Stimulated activated CD8-positive, alpha-beta memory T cell treated with anti-CD3 and anti-CD28 coated beads, Interleukin-15, amount 100 ng/mL, for 48 hours (primary cell): Measurements from ENCODE around the gene PSTPIP2.
"Not testable (repeated sequence)": the region's sequence is repeated elsewhere in the genome, so short reads cannot be mapped to it uniquely, and the experiment has no call there.

Source experiments
- DNase-seq, 2 donors: peaks; one replicate each; pipeline ENCODE4 v3.0.0-alpha.2; 2020; ENCODE audit warnings: low read depth in 2 of 2

Gene PSTPIP2

DNA sequence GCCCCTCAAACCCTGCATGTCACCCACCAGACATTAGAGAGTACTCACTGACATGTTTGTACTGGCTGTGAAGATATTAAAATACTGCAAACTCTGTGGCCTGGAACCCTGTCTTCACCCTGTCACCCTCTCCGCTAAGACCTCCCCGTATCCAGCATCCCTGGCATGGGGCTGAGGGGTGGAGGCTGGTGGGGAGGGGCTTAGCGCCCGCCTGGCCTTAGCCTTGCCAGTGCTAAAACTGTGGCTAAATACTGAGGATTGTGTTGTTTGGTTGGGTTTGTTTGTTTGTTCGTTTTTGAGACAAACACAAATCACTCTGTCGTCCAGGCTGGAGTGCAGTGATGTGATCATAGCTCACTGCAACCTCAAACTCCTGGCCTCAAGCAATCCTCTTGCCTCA lies 1.8 kb downstream of the PSTPIP2 start:
- DNase-seq, result no peak

- no peak for DNase-seq
These were observed 2.5 kb downstream of the PSTPIP2 start for GRCh38 chr18:46069524-46069923.

DNA sequence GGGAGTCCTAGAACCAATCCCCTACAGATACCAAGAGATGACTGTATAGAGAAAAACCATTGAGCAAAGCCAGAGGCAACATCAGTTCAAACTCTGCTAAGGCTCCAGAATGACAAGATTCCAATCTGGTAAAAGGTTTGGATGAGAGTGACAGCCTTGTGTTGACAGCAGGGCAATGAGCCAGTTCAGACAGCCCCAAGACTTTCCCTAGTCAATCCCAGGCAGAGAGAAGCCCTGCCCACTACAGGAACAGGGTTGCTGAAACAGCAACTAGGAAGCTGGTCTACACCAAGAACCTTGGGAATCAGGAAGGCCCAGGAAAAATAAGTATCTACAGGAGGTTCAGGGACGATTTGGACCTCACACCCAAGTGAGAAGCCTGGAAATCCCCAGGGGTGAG lies 3.3 kb downstream of the PSTPIP2 start:
- no peak for DNase-seq

DNA sequence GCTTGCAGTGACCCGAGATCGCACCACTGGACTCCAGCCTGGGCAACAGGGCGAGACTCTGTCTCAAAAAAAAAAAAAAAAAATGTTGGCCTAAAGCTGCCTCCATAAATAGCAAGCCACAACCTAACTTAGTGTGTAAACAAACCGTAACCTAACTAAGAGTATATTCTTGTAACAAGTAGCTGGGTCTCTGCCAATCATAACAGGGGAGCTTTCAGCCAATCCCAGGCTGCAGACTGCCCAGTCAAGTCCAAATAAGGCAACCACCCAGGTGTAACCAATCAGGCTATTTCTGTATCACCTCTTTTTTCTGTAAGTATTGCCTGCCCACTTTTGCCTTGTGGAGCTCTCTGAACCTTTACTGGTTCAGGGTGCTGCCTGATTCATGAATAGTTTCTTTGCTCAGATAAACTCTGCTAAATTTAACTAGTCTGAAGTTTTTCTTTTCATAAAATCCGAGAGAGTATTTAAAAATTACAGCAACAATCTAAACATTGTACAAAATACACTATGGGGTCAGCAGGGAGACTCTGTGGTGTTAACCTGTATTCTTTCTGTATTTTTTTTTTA lies 4.5 kb downstream of the PSTPIP2 start:
- no peak for DNase-seq

DNA sequence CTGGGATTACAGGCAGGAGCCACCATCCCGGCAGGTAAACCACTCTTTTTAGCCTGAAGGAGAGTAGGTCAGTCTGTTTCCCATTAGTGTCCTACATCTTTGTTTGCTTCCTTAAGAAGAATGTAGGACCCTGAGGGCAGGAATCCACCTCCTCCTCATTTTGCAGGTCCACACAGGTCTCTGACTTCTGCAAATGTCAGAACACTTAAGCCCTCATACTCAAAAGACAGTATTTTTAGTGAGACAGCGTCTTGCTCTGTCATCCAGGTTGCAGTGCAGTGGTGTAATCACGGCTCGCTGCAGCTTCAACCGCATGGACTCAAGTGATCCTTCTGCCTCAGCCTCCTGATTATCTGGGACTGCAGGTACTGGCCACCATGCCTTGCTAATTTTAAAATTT lies 9.3 kb downstream of the PSTPIP2 start:
- DNase-seq, result no peak

DNA sequence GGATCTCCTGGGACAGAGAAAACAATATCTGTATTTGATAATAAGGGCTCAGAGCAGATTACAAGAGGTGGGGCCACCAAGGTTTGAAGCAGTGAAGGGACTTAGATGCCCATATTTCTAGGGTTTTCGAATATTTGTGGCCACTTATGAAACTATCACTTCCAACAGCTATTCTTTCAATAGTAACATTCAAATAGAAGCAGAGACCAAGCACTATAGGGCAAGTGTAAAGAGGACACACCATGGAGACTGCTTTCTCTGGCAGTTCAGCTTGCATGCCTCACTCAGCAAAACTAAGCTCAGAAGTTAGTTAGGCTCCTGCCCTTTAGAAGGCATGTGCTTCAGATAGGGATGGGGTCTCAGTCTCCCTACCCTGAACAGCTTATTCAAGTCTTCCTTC lies 10.3 kb downstream of the PSTPIP2 start:
- DNase-seq, result no peak

- no peak for DNase-seq
These were observed 10.7 kb downstream of the PSTPIP2 start for GRCh38 chr18:46061387-46061786.

- DNase-seq, result no peak
These were observed 11.7 kb downstream of the PSTPIP2 start for GRCh38 chr18:46060359-46060841.

GRCh38 chr18:46055838-46056230 lies 16.2 kb downstream of the PSTPIP2 start:
- no peak for DNase-seq

DNA sequence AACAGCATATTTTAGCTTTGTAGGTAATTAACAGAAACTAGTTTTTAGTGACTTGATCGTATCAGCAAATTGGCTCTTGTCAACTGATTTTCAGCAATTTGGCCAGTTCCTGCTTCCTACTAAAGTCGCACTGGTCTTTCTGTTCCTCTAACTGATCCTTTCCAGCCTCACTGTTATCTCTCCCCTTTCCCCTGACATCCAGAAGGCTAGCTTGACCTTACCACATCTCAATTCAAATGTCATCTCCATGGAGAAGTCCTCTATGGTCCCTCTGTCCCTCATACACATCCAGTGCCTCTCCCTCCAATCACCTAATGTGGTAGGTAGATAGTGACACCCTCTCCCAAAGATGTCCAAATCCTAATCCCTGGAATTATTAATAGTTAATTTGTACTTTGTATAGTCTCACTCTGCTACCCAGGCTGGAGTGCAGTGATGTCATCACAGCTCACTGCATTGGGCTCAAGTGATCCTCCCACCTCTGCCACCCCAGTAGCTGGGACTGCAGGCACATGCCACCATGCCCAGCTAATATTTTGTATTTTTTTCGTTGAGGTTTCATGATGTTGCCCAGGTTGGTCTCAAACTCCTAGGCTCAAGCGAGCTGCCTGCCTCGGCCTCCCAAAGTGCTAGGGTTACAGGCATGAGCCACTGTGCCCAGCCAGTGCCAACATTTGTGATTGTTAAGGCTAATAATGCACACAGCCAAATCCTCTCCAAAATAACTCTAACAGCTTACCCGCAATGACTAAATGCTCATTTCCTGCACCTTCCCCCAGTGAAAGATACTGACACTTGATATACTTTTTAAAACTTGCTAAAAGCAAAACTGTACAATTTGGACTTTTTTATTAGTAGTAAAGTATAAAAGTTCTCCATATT lies 16.9 kb downstream of the PSTPIP2 start:
- no peak for DNase-seq

DNA sequence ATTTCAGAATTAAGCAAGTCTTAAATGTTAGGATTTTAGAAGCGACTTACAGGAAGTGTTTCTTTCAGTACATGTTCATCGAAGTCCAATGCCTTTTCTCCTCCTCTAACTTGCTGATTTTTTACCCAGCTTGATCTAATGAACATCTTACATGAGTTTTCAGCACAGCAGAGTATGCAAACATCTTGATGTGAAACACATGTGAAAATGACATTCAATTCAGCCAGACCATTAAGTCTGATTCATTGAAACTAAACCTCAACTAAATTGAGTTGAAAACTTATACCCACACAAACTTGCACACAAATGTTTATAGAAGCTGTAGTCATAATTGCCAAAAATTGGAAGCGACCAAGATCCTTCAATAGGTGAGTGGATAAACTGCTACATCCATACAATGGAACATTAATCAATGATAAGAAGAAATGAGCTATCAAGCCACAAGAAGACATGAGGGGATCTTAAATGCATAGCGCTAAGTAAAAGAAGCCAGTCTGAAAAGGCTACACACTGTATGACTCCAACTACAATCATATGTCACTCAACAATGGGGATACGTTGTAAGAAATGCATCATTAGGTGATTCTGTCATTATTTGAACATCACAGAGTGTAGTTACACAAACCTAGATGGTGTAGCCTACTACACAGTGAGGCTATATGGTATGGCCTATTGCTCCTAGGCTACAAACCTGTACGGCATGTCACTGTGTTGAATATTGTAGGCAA lies 18.5 kb downstream of the PSTPIP2 start:
- DNase-seq, result no peak

- no peak for DNase-seq
These were observed 20.2 kb downstream of the PSTPIP2 start for GRCh38 chr18:46051731-46052461.

DNA sequence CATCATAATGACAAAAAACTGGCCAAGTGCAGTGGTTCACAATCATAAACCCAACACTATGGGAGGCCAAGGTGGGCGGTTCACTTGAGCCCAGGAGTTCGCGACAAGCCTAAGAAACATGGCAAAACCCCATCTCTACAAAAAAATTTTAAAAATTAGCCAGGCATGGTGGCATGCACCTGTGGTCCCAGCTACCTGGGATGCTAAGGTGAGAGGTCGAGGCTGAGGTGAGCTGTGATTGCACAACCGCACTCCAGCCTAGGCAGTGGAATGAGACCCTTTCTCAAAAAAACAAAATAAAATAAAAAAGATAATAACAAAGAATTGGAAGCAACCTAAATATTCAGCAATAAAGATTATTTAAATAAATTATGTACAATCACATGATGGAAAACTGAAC lies 21.8 kb downstream of the PSTPIP2 start:
- DNase-seq, result no peak

GRCh38 chr18:46048641-46049040 lies 23.4 kb downstream of the PSTPIP2 start:
- no peak for DNase-seq

DNA sequence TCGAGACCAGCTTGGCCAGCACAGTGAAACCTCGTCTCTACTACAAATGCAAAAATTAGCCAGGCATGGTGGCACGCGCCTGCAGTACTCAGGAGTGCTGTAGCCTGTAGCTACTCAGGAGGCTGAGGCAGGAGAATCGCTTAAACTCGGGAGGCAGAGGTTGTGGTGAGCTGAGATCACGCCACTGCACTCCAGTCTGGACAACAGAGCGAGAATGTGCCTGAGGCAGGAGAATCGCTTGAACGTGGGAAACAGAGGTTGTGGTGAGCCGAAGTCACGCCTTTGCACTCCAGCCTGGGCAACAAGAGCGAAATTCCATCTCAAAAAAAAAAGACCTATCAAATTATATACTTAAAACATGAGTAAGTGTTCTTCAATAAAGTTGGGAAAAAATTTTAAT lies 24.7 kb downstream of the PSTPIP2 start:
- DNase-seq, result not testable (repeated sequence)

- DNase-seq, result no peak
These were observed 25.4 kb downstream of the PSTPIP2 start for GRCh38 chr18:46046688-46047087.

DNA sequence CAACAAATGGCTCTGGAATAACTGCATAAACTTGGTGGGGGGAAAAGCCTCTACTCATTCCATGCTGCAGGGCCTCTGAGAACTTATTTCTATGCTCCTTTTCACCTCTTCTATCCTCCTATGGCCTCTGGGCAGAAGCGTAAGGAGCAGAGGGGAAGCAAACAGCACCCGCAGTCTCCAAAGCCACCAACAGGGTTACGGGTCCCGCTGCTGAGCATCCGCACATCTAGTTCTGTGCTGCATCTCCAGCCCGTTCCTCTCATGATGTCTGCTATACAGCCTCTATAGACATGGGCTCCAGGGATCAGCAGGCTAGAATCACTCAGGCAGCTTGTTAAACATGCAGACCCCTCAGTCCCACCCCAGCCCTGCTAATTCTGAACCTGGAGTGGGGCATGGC lies 25.9 kb downstream of the PSTPIP2 start:
- DNase-seq, result no peak

GRCh38 chr18:46042571-46043123 lies 29.4 kb downstream of the PSTPIP2 start:
- DNase-seq, result no peak

DNA sequence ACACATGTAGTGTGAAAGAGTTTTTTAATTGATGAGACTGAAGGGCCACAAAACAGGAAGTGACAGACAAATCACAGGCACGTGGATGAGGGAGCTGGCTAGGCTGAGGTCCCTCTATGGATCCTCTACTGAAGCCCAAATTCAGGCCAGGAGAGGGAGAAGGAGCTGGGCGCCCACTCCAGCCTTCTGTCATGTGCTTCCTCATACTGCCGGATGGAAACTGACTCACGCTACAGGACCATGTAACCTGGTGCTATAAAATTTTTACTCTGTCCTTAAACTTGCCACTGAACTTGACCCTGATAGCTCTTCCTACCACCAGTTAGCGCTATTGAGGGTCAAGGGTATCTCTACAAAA lies 31.3 kb downstream of the PSTPIP2 start:
- DNase-seq, result no peak

- DNase-seq, result no peak
These were observed 31.9 kb downstream of the PSTPIP2 start for GRCh38 chr18:46040033-46040746.
